Astrocyte (in vitro differentiated cells and primary cell): ENCODE data around the gene PSMD1. TPM values are rescaled to one million over a fixed set of nuclear protein-coding genes. Genes with fewer than 3 reads are reported as not detected.
"Not testable (repeated sequence)": the region's sequence is repeated elsewhere in the genome, so short reads cannot be mapped to it uniquely, and the experiment has no call there.

Source experiments
- DNase-seq: peaks from one replicate; pipeline ENCODE4 v3.0.0-alpha.2; 2010; ENCODE audit warnings: low read depth
- FAIRE-seq: peaks from 2 replicates; lab custom pipeline; 2011; peaks lifted over from hg19 to GRCh38; lab: Jason Lieb, UNC
- H2AFZ ChIP-seq: 2 replicates; pipeline ENCODE4 v1.6.0; 2012; ENCODE audit warnings: low read depth, low read length, inconsistent platforms
- H3K27ac ChIP-seq: 2 replicates; pipeline ENCODE4 v1.5.1; 2011; ENCODE audit warnings: low read depth, low read length, inconsistent platforms
- H3K27me3 ChIP-seq: 2 replicates; pipeline ENCODE4 v1.6.0; 2011; ENCODE audit warnings: low read length, inconsistent platforms; ENCODE audit not compliant: insufficient read depth
- H3K36me3 ChIP-seq: 2 replicates; pipeline ENCODE4 v1.5.1; 2011; ENCODE audit warnings: low read length, inconsistent platforms; ENCODE audit not compliant: insufficient read depth
- H3K4me1 ChIP-seq: 2 replicates; pipeline ENCODE4 v1.5.1; 2011; ENCODE audit warnings: low read length, inconsistent platforms; ENCODE audit not compliant: insufficient read depth
- H3K4me2 ChIP-seq: 2 replicates; pipeline ENCODE4 v1.6.0; 2012; ENCODE audit warnings: low read length, inconsistent platforms
- H3K4me3 ChIP-seq: 2 replicates; pipeline ENCODE4 v1.5.1; 2011; ENCODE audit warnings: low read depth, mild to moderate bottlenecking, low read length, inconsistent platforms; ENCODE audit not compliant: insufficient read depth
- H3K79me2 ChIP-seq: 2 replicates; pipeline ENCODE4 v1.6.0; 2012; ENCODE audit warnings: mild to moderate bottlenecking, low read length, inconsistent platforms; ENCODE audit not compliant: insufficient read depth
- H3K9ac ChIP-seq: 2 replicates; pipeline ENCODE4 v1.6.0; 2012; ENCODE audit warnings: mild to moderate bottlenecking, low read length, inconsistent platforms
- H3K9me3 ChIP-seq: 2 replicates; pipeline ENCODE4 v1.5.1; 2012; ENCODE audit warnings: low read depth, mild to moderate bottlenecking, low read length, inconsistent platforms; ENCODE audit not compliant: insufficient read depth
- H4K20me1 ChIP-seq: 2 replicates; pipeline ENCODE4 v1.6.0; 2012; ENCODE audit warnings: low read length, inconsistent platforms; ENCODE audit not compliant: insufficient read depth
- H3K27ac Mint-ChIP-seq: one replicate; pipeline ENCODE4 v1.8.0; 2021; ENCODE audit warnings: mild to moderate bottlenecking, mixed read lengths; ENCODE audit not compliant: unreplicated experiment
- H3K27me3 Mint-ChIP-seq: one replicate; pipeline ENCODE4 v1.8.0; 2021; ENCODE audit warnings: low read depth, mixed read lengths; ENCODE audit not compliant: unreplicated experiment
- H3K36me3 Mint-ChIP-seq: one replicate; pipeline ENCODE4 v1.8.0; 2021; ENCODE audit warnings: low read depth, mixed read lengths; ENCODE audit not compliant: unreplicated experiment
- H3K4me1 Mint-ChIP-seq: one replicate; pipeline ENCODE4 v1.8.0; 2021; ENCODE audit warnings: low read depth, mixed read lengths; ENCODE audit not compliant: unreplicated experiment
- H3K4me3 Mint-ChIP-seq: one replicate; pipeline ENCODE4 v1.8.0; 2021; ENCODE audit warnings: mild to moderate bottlenecking, moderate library complexity, mixed read lengths; ENCODE audit not compliant: unreplicated experiment
- H3K9me3 Mint-ChIP-seq: one replicate; pipeline ENCODE4 v1.8.0; 2021; ENCODE audit warnings: mild to moderate bottlenecking, mixed read lengths; ENCODE audit not compliant: unreplicated experiment
- EZH2 ChIP-seq: IDR thresholded peaks from 2 replicates; pipeline ENCODE4 v1.6.1; 2012; ENCODE audit warnings: mild to moderate bottlenecking, low read length, inconsistent platforms; ENCODE audit not compliant: insufficient read depth
- total RNA-seq: library from RNA; stranded (reverse); gene quantifications from 2 replicates; pipeline ENCODE4 v1.2.1, GENCODE V29; 2021
- TF ChIP-seq, protein P1 (sequence below): IDR thresholded peaks from 2 replicates; pipeline ENCODE4 v1.5.1; 2011; ENCODE audit warnings: low read depth, mild to moderate bottlenecking, inconsistent platforms, low read length, moderate library complexity; ENCODE audit not compliant: insufficient read depth

The PSMD1 gene
- total RNA-seq, 1 donor from 2014 or later, result 151 TPM

GRCh38 chr2:231176066-231176465 is 119.4 kb downstream of the PSMD1 start:
- no peak overlapping the region for H3K9ac ChIP-seq
- Mint-ChIP-seq H3K36me3 (peaks cover 20% of the 10 kb centered on the region), H3K27ac (peak overlapping the region; percentile 8), H3K9me3 (no peaks in the 10 kb centered on the region), H3K4me3 (no peak overlapping the region), H3K27me3 (no peaks in the 10 kb centered on the region), H3K4me1 (peaks cover 9% of the 10 kb centered on the region)
- H4K20me1 ChIP-seq, result no peaks in the 10 kb centered on the region
- H3K4me2 ChIP-seq, result no peak overlapping the region
- peaks cover 14% of the 10 kb centered on the region for H3K36me3 ChIP-seq
- H3K9me3 ChIP-seq, result no peaks in the 10 kb centered on the region
- DNase-seq (no peak), FAIRE-seq (no peak)
- H3K4me1 ChIP-seq, result peaks cover 9% of the 10 kb centered on the region
- no peak overlapping the region for H2AFZ ChIP-seq
- H3K4me3 ChIP-seq, result no peak overlapping the region
- TF ChIP-seq, protein P1, sequence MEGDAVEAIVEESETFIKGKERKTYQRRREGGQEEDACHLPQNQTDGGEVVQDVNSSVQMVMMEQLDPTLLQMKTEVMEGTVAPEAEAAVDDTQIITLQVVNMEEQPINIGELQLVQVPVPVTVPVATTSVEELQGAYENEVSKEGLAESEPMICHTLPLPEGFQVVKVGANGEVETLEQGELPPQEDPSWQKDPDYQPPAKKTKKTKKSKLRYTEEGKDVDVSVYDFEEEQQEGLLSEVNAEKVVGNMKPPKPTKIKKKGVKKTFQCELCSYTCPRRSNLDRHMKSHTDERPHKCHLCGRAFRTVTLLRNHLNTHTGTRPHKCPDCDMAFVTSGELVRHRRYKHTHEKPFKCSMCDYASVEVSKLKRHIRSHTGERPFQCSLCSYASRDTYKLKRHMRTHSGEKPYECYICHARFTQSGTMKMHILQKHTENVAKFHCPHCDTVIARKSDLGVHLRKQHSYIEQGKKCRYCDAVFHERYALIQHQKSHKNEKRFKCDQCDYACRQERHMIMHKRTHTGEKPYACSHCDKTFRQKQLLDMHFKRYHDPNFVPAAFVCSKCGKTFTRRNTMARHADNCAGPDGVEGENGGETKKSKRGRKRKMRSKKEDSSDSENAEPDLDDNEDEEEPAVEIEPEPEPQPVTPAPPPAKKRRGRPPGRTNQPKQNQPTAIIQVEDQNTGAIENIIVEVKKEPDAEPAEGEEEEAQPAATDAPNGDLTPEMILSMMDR, result no peak
- TF ChIP-seq EZH2, result no peak
- H3K27ac ChIP-seq, result no peak overlapping the region
- no peaks in the 10 kb centered on the region for H3K79me2 ChIP-seq
- H3K27me3 ChIP-seq, result no peaks in the 10 kb centered on the region

DNA sequence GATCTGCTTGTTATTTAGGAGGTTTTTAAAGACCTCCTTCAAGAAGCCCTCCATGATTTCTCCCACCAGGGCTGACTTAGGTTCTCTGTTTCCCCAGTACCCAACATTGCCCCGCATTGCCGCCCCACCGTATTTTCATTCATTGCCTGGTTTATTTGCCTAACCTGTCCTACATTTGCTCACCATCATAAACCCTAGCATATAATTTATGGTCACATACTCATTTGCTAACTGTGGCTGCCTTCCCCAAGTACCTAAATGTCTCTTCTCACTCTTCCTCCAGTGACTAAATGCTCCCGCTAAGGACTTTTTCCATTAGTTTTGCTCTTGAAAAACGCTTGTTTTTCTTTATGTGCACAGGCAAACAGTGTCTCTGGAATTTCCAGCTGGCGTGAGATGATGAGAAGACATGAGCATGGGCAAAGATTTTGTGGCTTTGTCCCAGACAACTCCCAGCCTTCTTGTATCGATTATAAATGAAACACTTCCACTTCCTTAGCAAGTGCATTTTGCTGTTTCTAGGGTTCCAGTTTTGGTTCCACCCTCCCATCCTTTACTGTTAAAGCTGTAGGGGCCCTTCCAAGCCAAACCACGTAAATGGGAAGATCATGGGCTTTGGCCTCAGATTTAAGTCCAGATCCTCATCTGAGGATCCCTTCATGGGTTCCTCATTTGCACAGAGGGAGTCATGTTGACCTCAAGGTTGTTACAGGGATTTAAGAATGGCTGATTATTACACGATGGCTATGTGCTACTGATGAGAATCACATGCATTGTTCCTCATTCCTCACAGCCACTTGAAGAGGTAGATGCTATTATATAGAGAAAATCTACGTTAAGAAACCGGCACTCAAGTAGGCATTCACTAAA is 120.7 kb downstream of the PSMD1 start:
- no peak for DNase-seq
- Mint-ChIP-seq H3K36me3 (peaks cover 17% of the 10 kb centered on the region), H3K4me1 (peaks cover 9% of the 10 kb centered on the region), H3K27me3 (no peaks in the 10 kb centered on the region), H3K9me3 (no peaks in the 10 kb centered on the region), H3K27ac (no peak overlapping the region), H3K4me3 (no peak overlapping the region)
- FAIRE-seq, result no peak
- Histone ChIP-seq H3K27me3 (no peaks in the 10 kb centered on the region), H3K27ac (no peak overlapping the region), H3K4me2 (no peak overlapping the region), H3K4me3 (no peak overlapping the region), H3K4me1 (peaks cover 14% of the 10 kb centered on the region), H3K36me3 (peaks cover 9% of the 10 kb centered on the region), H3K9ac (no peak overlapping the region), H4K20me1 (no peaks in the 10 kb centered on the region), H3K79me2 (no peaks in the 10 kb centered on the region), H2AFZ (no peak overlapping the region), H3K9me3 (no peaks in the 10 kb centered on the region)
- no peak for TF ChIP-seq EZH2
- TF ChIP-seq, protein P1, result no peak

GRCh38 chr2:231178805-231179204 is 122.1 kb downstream of the PSMD1 start:
- FAIRE-seq, H3K4me2 ChIP-seq, H3K27me3 ChIP-seq, H3K9ac ChIP-seq, H3K9me3 ChIP-seq, H3K9me3 Mint-ChIP-seq, H4K20me1 ChIP-seq, H2AFZ ChIP-seq, H3K36me3 ChIP-seq, H3K27ac ChIP-seq, H3K79me2 ChIP-seq, H3K4me1 Mint-ChIP-seq, DNase-seq, H3K27me3 Mint-ChIP-seq, H3K4me3 ChIP-seq: not testable (repeated sequence)
- peaks cover 12% of the 10 kb centered on the region for H3K36me3 Mint-ChIP-seq
- H3K27ac Mint-ChIP-seq, result peak overlapping the region; percentile 19
- peaks cover 14% of the 10 kb centered on the region for H3K4me1 ChIP-seq
- peak overlapping the region; percentile 6 for H3K4me3 Mint-ChIP-seq
